RPMI7951 (cell line): Measurements from ENCODE around the gene ENTREP1. TPM values are rescaled to one million over a fixed set of nuclear protein-coding genes. Genes with fewer than 3 reads are reported as not detected.

ENCODE experiments used
- total RNA-seq: library from RNA; depleted of rRNA; stranded (reverse); fragments of >200 nt; shearing (Covaris generic); gene quantifications from 2 replicates; pipeline ENCODE4 v1.2.3, GENCODE V29; 2014; rRNA removed

Gene ENTREP1
- total RNA-seq, 1 experiment from 2014 or later, result not detected

Other genes with a start within 250 kb of the ENTREP1 start
- gene TJP2, start 150.9 kb upstream of the ENTREP1 start, total RNA-seq, result 18.3 and 19.3 TPM in 2 replicates